Measurements from ENCODE around the gene LGALS1.

DNA sequence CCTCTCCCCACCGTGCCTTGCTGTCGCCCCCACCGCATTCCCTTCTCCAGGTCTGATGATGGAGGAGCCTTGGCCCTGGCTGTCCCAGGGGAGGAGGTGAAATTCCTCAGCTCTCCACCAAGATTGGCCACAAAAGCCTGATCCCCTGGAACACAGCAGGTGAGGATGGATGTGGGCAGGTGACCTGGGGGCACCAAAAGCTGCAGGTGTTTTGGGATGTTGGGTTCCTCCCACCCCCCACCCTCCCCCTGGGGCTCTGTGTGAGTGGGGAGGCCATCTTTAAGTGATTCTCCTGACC is 22.1 kb downstream of the LGALS1 start:
- no peak for TF ChIP-seq ZNF696 (CRISPR knock-in tag; conservative IDR thresholded peaks at IDR 0.05)
- TF ChIP-seq, protein P1, sequence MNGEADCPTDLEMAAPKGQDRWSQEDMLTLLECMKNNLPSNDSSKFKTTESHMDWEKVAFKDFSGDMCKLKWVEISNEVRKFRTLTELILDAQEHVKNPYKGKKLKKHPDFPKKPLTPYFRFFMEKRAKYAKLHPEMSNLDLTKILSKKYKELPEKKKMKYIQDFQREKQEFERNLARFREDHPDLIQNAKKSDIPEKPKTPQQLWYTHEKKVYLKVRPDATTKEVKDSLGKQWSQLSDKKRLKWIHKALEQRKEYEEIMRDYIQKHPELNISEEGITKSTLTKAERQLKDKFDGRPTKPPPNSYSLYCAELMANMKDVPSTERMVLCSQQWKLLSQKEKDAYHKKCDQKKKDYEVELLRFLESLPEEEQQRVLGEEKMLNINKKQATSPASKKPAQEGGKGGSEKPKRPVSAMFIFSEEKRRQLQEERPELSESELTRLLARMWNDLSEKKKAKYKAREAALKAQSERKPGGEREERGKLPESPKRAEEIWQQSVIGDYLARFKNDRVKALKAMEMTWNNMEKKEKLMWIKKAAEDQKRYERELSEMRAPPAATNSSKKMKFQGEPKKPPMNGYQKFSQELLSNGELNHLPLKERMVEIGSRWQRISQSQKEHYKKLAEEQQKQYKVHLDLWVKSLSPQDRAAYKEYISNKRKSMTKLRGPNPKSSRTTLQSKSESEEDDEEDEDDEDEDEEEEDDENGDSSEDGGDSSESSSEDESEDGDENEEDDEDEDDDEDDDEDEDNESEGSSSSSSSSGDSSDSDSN (IDR thresholded peaks at IDR 0.05; ENCODE audit: borderline replicate concordance in 1 of 2, low read depth in 2 of 2, low read length in 2 of 2): no peak

Data from K562 (cell line).